GM23248 (cell line): ENCODE measurements around the gene WDR54. TPM values are rescaled to one million over a fixed set of nuclear protein-coding genes. Genes with fewer than 3 reads are reported as not detected.

Source experiments
- DNase-seq: peaks from one replicate; pipeline ENCODE4 v3.0.0-alpha.2; 2015
- H2AFZ ChIP-seq: fragments of 200-600 bp; sonication (generic); 2 replicates; pipeline ENCODE4 v1.6.1; 2016; ENCODE audit warnings: antibody characterized with exemption
- H3F3A ChIP-seq: fragments of 200-600 bp; sonication (generic); 2 replicates; pipeline ENCODE4 v1.6.1; 2016; ENCODE audit warnings: mild to moderate bottlenecking, antibody characterized with exemption, mixed run types; ENCODE audit not compliant: insufficient read depth
- H3K27ac ChIP-seq: fragments of 200-600 bp; sonication (generic); 2 replicates; pipeline ENCODE4 v1.5.1; 2016; ENCODE audit warnings: mild to moderate bottlenecking
- H3K27me3 ChIP-seq: fragments of 200-600 bp; sonication (generic); replicated peaks from 2 replicates; pipeline ENCODE4 v1.6.1; 2016; ENCODE audit warnings: mild to moderate bottlenecking; ENCODE audit not compliant: insufficient read depth
- H3K36me3 ChIP-seq: fragments of 200-600 bp; sonication (generic); 2 replicates; pipeline ENCODE4 v1.6.1; 2016; ENCODE audit warnings: low read depth, mild to moderate bottlenecking
- H3K4me1 ChIP-seq: fragments of 200-600 bp; sonication (generic); 2 replicates; pipeline ENCODE4 v1.6.1; 2016; ENCODE audit warnings: mild to moderate bottlenecking; ENCODE audit not compliant: insufficient read depth
- H3K4me2 ChIP-seq: fragments of 200-600 bp; sonication (generic); one replicate; pipeline ENCODE4 v1.6.1; 2016; ENCODE audit warnings: mild to moderate bottlenecking; ENCODE audit not compliant: unreplicated experiment
- H3K4me3 ChIP-seq: fragments of 200-600 bp; sonication (generic); 2 replicates; pipeline ENCODE4 v1.5.1; 2016; ENCODE audit warnings: mild to moderate bottlenecking
- H3K79me2 ChIP-seq: fragments of 200-600 bp; sonication (generic); 2 replicates; pipeline ENCODE4 v1.6.1; 2016; ENCODE audit warnings: mild to moderate bottlenecking; ENCODE audit not compliant: insufficient read depth
- H3K9ac ChIP-seq: fragments of 200-600 bp; sonication (generic); 2 replicates; pipeline ENCODE4 v1.6.1; 2016; ENCODE audit warnings: mild to moderate bottlenecking
- H3K9me2 ChIP-seq: fragments of 200-600 bp; sonication (generic); 2 replicates; pipeline ENCODE4 v1.6.1; 2016; ENCODE audit warnings: mixed run types, mild to moderate bottlenecking, moderate library complexity; ENCODE audit not compliant: insufficient read depth
- H3K9me3 ChIP-seq: fragments of 200-600 bp; sonication (generic); one replicate; pipeline ENCODE4 v1.6.1; 2017; ENCODE audit warnings: low read depth
- H4K20me1 ChIP-seq: fragments of 200-600 bp; sonication (generic); 2 replicates; pipeline ENCODE4 v1.6.0; 2016; ENCODE audit not compliant: insufficient read depth
- EZH2 ChIP-seq: fragments of 200-600 bp; sonication (generic); IDR thresholded peaks from 2 replicates; pipeline ENCODE4 v1.6.1; 2018; ENCODE audit warnings: antibody characterized with exemption, mild to moderate bottlenecking; ENCODE audit not compliant: insufficient read depth, poor library complexity, severe bottlenecking
- EZH2phosphoT487 ChIP-seq: fragments of 200-600 bp; sonication (generic); IDR thresholded peaks from 2 replicates; pipeline ENCODE4 v1.6.1; 2018; ENCODE audit warnings: antibody characterized with exemption, moderate library complexity, mild to moderate bottlenecking, low read depth; ENCODE audit not compliant: insufficient read depth
- WGBS, 2 experiments: methylation state at CpG; one replicate each; pipeline ENCODE4 v1.1.6; 2015 to 2017; ENCODE audit warnings: low lambda C conversion rate in 2 of 2, low coverage in 1 of 2; ENCODE audit errors: missing lambda C conversion rate in 2 of 2; 5-methylcytosine and 5-hydroxymethylcytosine counted together
- in situ Hi-C: fragments of 300-500 bp; cut with MboI; formaldehyde crosslinking; loops from 2 replicates; pipeline ENCODE4 v1.15.0; 2020
- polyA plus RNA-seq: library from polyadenylated mRNA; unstranded; fragments of >200 nt; fragmentation: Nextera tagmentation; extraction: Ambion mirVana; gene quantifications from 2 replicates; pipeline ENCODE4 v1.2.1, GENCODE V29; 2016
- total RNA-seq: library from RNA; depleted of rRNA; stranded (reverse); fragments of >200 nt; shearing (Covaris generic); gene quantifications from 2 replicates; pipeline ENCODE4 v1.2.3, GENCODE V29; 2014

Gene WDR54
- total and polyA plus RNA-seq, 2 experiments from 2014 or later, result 45.0 to 50.8 TPM

DNA sequence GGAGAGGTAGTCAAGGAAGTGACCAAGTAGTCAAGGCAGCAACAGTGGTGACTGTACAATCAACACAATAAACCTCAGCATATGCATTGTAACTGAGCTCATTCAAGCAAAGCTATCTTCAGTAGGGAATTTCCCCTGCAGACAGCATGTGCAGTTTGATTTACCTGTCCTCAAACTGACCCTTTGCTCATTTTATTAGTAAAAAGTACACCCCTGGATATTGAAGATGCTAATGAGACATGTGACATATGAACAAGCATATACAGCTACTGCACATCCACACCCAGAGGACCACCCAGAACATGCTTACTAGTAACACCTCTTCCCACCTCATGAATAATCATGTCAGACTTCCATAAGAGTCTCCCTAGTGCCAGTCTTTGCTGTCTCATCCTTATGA lies 15.5 kb upstream of the WDR54 start:
- in situ Hi-C loops, result no loop called here

DNA sequence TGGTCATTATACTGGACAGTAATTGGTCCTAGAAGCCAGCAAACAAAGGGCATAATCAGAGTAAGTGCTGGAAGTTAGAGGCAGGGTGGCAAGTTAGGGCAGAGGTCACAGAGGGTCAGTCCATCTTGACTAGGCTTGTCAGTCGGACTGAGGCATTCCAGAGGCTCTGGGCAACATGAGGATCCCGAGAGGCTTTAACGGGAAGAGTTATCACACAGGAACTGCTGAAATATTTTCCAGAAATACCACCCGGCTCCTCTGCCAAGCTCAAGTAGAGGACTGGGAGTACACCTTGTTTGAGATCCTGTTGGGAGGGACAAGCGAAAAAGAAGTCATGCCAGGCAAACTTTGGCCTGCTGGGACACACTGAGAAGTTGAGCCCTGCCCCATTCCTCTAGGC lies 13.8 kb upstream of the WDR54 start:
- no peak overlapping the region for H3K4me2 ChIP-seq
- no peak overlapping the region for H2AFZ ChIP-seq
- 61 to 66% methylated on average over 5 of the region's 5 CpGs for WGBS, 2 experiments
- no peak overlapping the region for H3K9ac ChIP-seq
- in situ Hi-C loops, result no loop called here
- H3F3A ChIP-seq, result no peaks in the 10 kb centered on the region
- no peaks in the 10 kb centered on the region for H3K36me3 ChIP-seq
- no peaks in the 10 kb centered on the region for H3K9me3 ChIP-seq
- H3K27ac ChIP-seq, result no peak overlapping the region
- TF ChIP-seq EZH2, result no peak
- TF ChIP-seq EZH2phosphoT487, result no peak
- no peak overlapping the region for H3K4me3 ChIP-seq
- H3K4me1 ChIP-seq, result no peaks in the 10 kb centered on the region; the same call in 1 of the 2 replicates
- no peaks in the 10 kb centered on the region for H3K79me2 ChIP-seq
- H3K9me2 ChIP-seq, result no peaks in the 10 kb centered on the region
- H4K20me1 ChIP-seq, result no peaks in the 10 kb centered on the region
- H3K27me3 ChIP-seq, result no peaks in the 10 kb centered on the region
- no peak for DNase-seq

More for the DNA sequence above, 15.5 kb upstream of the WDR54 start:
- Histone ChIP-seq H3K27me3 (no peaks in the 10 kb centered on the region), H2AFZ (no peak overlapping the region), H3K9me3 (no peaks in the 10 kb centered on the region), H3K9me2 (no peaks in the 10 kb centered on the region), H3F3A (no peaks in the 10 kb centered on the region), H3K4me2 (no peak overlapping the region), H3K9ac (no peak overlapping the region), H3K36me3 (no peaks in the 10 kb centered on the region), H3K27ac (no peak overlapping the region), H4K20me1 (no peaks in the 10 kb centered on the region), H3K4me3 (no peak overlapping the region), H3K4me1 (no peaks in the 10 kb centered on the region; the same call in 1 of the 2 replicates), H3K79me2 (no peaks in the 10 kb centered on the region)
- no peak for TF ChIP-seq EZH2phosphoT487
- TF ChIP-seq EZH2, result no peak
- DNase-seq, result no peak

DNA sequence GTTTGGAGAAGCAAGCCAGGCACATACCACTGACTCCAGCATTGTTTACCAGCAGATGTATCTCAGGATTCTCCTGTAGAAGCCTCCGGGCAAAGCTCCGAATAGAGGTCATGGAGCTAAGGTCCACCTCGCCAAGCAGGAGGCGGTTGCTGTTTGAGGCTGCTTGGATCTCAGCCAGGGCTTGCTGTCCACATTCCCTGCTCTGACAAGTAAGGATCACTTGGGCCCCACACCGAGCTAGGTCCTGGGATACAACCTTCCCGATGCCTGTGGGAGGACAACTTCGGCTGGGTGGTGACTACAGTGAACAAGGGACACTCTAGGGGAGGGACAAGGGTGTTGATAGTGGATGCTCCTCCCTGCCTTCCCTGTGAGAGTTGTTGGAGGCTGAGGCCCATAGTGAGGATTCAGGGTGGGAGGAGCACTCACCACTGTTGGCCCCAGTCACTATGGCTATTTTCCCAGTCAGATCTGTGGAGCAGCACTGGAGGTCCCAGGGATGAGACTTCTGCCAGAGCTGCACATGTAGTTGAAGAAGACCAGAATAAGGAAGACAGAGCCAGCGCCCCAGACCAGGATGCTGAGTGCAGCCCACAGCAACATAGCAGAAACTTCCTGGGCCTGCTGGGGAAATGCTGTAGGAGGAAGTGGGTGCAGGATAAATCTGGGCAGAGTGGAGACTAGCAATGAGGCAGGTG lies 8.4 kb upstream of the WDR54 start:
- no peak overlapping the region for H2AFZ ChIP-seq
- 78 to 80% methylated on average over 8 of the region's 8 CpGs for WGBS, 2 experiments
- no peak for DNase-seq

DNA sequence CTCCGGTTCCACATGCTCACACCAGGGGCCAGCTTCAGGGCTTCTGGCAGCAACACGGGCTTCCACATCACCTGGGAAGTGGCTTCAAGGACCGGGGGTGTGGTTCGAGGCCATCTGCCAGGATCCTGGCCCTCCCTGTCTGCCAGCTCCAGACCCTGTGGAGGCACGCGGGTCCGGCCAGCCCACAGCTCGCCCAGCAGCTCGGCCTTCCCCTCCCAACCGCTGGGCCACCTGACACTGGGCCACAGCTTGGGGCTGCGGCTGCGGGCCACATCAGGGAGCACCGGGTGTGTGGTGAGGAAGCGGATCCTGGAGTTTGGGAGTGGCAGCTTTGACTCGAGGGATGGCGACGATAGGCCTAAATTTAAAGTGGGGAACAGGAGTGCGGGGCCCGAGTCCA lies 7.1 kb upstream of the WDR54 start:
- no peaks in the 10 kb centered on the region for H3K36me3 ChIP-seq
- in situ Hi-C loops, result no loop called here
- peak overlapping the region; percentile 82 for H3K9ac ChIP-seq
- H3K9me2 ChIP-seq, result no peaks in the 10 kb centered on the region
- H2AFZ ChIP-seq, result peak overlapping the region; percentile 96
- no peaks in the 10 kb centered on the region for H3K9me3 ChIP-seq
- no peak overlapping the region for H3K27ac ChIP-seq
- WGBS, 2 experiments, result 25 to 28% methylated on average over 18 to 19 of the region's 19 CpGs
- DNase-seq, result no peak
- H3F3A ChIP-seq, result no peaks in the 10 kb centered on the region
- peak overlapping the region; percentile 71 for H3K4me3 ChIP-seq
- TF ChIP-seq EZH2 (no peak), EZH2phosphoT487 (no peak)
- peak overlapping the region; percentile 80 for H3K4me2 ChIP-seq
- H4K20me1 ChIP-seq, result no peaks in the 10 kb centered on the region
- no peaks in the 10 kb centered on the region for H3K27me3 ChIP-seq
- H3K4me1 ChIP-seq, result peaks cover 7% of the 10 kb centered on the region; the same call in 1 of the 2 replicates
- no peaks in the 10 kb centered on the region for H3K79me2 ChIP-seq

More for the DNA sequence above, 8.4 kb upstream of the WDR54 start:
- H3F3A ChIP-seq, result no peaks in the 10 kb centered on the region
- H3K4me3 ChIP-seq, result no peak overlapping the region
- H3K36me3 ChIP-seq, result no peaks in the 10 kb centered on the region
- H3K27me3 ChIP-seq, result no peaks in the 10 kb centered on the region
- peaks cover 7% of the 10 kb centered on the region; the same call in 1 of the 2 replicates for H3K4me1 ChIP-seq
- no peaks in the 10 kb centered on the region for H3K9me3 ChIP-seq
- H3K79me2 ChIP-seq, result no peaks in the 10 kb centered on the region
- TF ChIP-seq EZH2 (no peak), EZH2phosphoT487 (no peak)
- no peak overlapping the region for H3K27ac ChIP-seq
- H3K9me2 ChIP-seq, result no peaks in the 10 kb centered on the region
- H3K4me2 ChIP-seq, result no peak overlapping the region
- no peaks in the 10 kb centered on the region for H4K20me1 ChIP-seq
- H3K9ac ChIP-seq, result no peak overlapping the region
- in situ Hi-C loops, result no loop called here
